Fibroblast of lung (primary cell): ENCODE results near the gene MTA1. TPM values are rescaled to one million over a fixed set of nuclear protein-coding genes. Genes with fewer than 3 reads are reported as not detected.

Source experiments
- DNase-seq, 2 donors: peaks; one replicate each; pipeline versions ENCODE4 v3.0.0 to v3.0.0-alpha.2; 2010; ENCODE audit warnings: low read depth in 2 of 2
- H2AFZ ChIP-seq: 2 replicates; pipeline ENCODE4 v1.5.1; 2012; ENCODE audit warnings: low read length, control low read depth, inconsistent platforms
- H3K27ac ChIP-seq: 2 replicates; pipeline ENCODE4 v1.5.1; 2011; ENCODE audit warnings: low read length, control low read depth; ENCODE audit not compliant: insufficient read depth
- H3K27me3 ChIP-seq: 2 replicates; pipeline ENCODE4 v1.5.1; 2011; ENCODE audit warnings: mild to moderate bottlenecking, low read length; ENCODE audit not compliant: control insufficient read depth, insufficient read depth
- H3K36me3 ChIP-seq: 2 replicates; pipeline ENCODE4 v1.5.1; 2011; ENCODE audit warnings: low read length; ENCODE audit not compliant: control insufficient read depth, insufficient read depth
- H3K4me1 ChIP-seq: 2 replicates; pipeline ENCODE4 v1.5.1; 2011; ENCODE audit warnings: low read length; ENCODE audit not compliant: control insufficient read depth, insufficient read depth; ENCODE audit errors: extremely low read depth
- H3K4me2 ChIP-seq: 2 replicates; pipeline ENCODE4 v1.5.1; 2011; ENCODE audit warnings: low read length, control low read depth; ENCODE audit not compliant: insufficient read depth; ENCODE audit errors: extremely low read depth
- H3K4me3 ChIP-seq, 4 experiments: fragments of 200-600 bp in 1 of 4; sonication (generic) in 1 of 4; replicated peaks in 1 of 4; 2 replicates each; pipeline ENCODE4 v1.5.1; 2011 to 2016; ENCODE audit warnings: low read length in 4 of 4, low read depth in 3 of 4, mild to moderate bottlenecking in 3 of 4, control low read depth in 2 of 4, inconsistent platforms in 1 of 4, mixed read lengths in 1 of 4; ENCODE audit not compliant: insufficient read depth in 1 of 4; ENCODE audit errors: control extremely low read depth in 1 of 4
- H3K79me2 ChIP-seq: 2 replicates; pipeline ENCODE4 v1.5.1; 2012; ENCODE audit warnings: mild to moderate bottlenecking, low read length, inconsistent platforms; ENCODE audit not compliant: control insufficient read depth, insufficient read depth
- H3K9ac ChIP-seq: 2 replicates; pipeline ENCODE4 v1.5.1; 2011; ENCODE audit warnings: mild to moderate bottlenecking, low read length, control low read depth; ENCODE audit not compliant: insufficient read depth
- H3K9me3 ChIP-seq: 2 replicates; pipeline ENCODE4 v1.5.1; 2012; ENCODE audit warnings: low read depth, low read length; ENCODE audit not compliant: control insufficient read depth, insufficient read depth
- H4K20me1 ChIP-seq: 2 replicates; pipeline ENCODE4 v1.5.1; 2011; ENCODE audit warnings: low read length; ENCODE audit not compliant: control insufficient read depth, insufficient read depth; ENCODE audit errors: extremely low read depth
- CTCF ChIP-seq, 2 donors: IDR thresholded peaks in 1 of 2; conservative IDR thresholded peaks in 1 of 2; 1 replicate in 1 of 2; 2 replicates in 1 of 2; pipeline ENCODE4 v1.5.1; 2011 to 2012; ENCODE audit warnings: low read length in 2 of 2, control low read depth in 1 of 2, inconsistent platforms in 1 of 2, low read depth in 1 of 2, mild to moderate bottlenecking in 1 of 2
- EZH2 ChIP-seq: IDR thresholded peaks from 2 replicates; pipeline ENCODE4 v1.5.1; 2012; ENCODE audit warnings: low read length, control low read depth, mild to moderate bottlenecking; ENCODE audit errors: missing control alignments
- polyA plus RNA-seq, 2 donors: library from polyadenylated mRNA; depleted of rRNA in 1 of 2; stranded (reverse) in 1 of 2; unstranded in 1 of 2; fragments of >200 nt; gene quantifications; 2 replicates each; pipeline ENCODE4 v1.2.1, GENCODE V29; 2011 to 2012; ENCODE audit warnings: missing spikeins in 1 of 2
- total RNA-seq: library from RNA; depleted of rRNA; stranded (reverse); fragments of >200 nt; gene quantifications from 2 replicates; pipeline ENCODE4 v1.2.1, GENCODE V29; 2014

The MTA1 gene
- total and polyA plus RNA-seq, 2 donors (not counting 1 experiment from before 2014, with no cell fraction given) = 28.6 to 29.7 TPM

DNA sequence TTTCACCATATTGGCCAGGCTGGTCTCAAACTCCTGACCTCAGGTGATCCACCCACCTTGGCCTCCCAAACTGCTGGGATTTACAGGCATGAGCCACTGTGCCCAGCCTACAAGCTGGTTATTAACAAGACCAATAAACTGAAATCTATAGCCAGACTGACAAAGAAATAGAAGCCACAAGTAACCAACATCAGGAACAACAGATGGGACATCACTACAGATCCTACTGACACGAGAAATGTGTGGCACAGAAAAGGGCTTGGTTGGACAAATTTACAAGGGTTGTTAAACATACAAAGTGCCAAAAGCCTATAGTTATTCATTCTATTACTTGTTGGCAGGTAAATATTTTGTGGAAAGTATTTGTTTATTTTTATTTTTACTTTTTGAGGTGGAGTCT is 11.6 kb downstream of the MTA1 start:
- no peaks in the 10 kb centered on the region for H3K4me1 ChIP-seq
- no peak for DNase-seq
- no peaks in the 10 kb centered on the region for H3K9me3 ChIP-seq
- no peaks in the 10 kb centered on the region for H4K20me1 ChIP-seq
- no peak overlapping the region for H2AFZ ChIP-seq
- H3K36me3 ChIP-seq = peaks cover 3% of the 10 kb centered on the region
- TF ChIP-seq CTCF (conservative IDR thresholded peaks at IDR 0.05 in 1 of 2, IDR thresholded peaks at IDR 0.05 in 1 of 2; ENCODE audit: low read depth in 1 of 2, low read length in 2 of 2) = no peak
- TF ChIP-seq EZH2 = no peak
- H3K4me2 ChIP-seq = no peak overlapping the region
- no peak overlapping the region for H3K9ac ChIP-seq
- H3K79me2 ChIP-seq = peaks cover 67% of the 10 kb centered on the region
- H3K4me3 ChIP-seq = no peak overlapping the region
- no peak overlapping the region for H3K27ac ChIP-seq
- H3K27me3 ChIP-seq = no peaks in the 10 kb centered on the region

DNA sequence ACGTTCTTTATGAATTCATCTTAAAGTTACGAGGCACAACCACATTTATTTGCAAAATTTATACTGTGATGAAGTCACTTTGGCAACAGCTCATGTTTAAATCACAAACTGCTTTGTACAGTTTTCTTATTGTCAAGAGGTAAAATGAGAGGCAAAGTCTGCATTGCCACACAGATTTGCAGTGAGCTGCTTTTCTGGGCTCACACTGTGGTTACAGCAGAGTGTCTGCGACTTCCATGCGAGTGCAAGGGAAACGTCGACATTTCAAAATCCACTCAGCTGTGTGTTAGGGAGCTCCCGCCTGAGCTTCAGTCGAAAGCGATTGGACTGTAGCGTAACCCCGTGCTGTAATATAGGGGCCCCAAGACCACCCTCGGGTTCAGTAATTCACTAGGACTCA is 13.0 kb downstream of the MTA1 start:
- Histone ChIP-seq H3K4me1 (no peaks in the 10 kb centered on the region), H3K36me3 (peaks cover 4% of the 10 kb centered on the region), H3K4me3 (no peak overlapping the region), H3K9me3 (no peaks in the 10 kb centered on the region), H3K27ac (no peak overlapping the region), H2AFZ (no peak overlapping the region), H3K4me2 (no peak overlapping the region), H3K79me2 (peaks cover 68% of the 10 kb centered on the region), H3K27me3 (no peaks in the 10 kb centered on the region), H3K9ac (no peak overlapping the region), H4K20me1 (no peaks in the 10 kb centered on the region)
- TF ChIP-seq CTCF (conservative IDR thresholded peaks at IDR 0.05 in 1 of 2, IDR thresholded peaks at IDR 0.05 in 1 of 2; ENCODE audit: low read depth in 1 of 2, low read length in 2 of 2) (no peak), EZH2 (no peak)
- DNase-seq = no peak

GRCh38 chr14:105433161-105433605 is 13.6 kb downstream of the MTA1 start:
- H3K27ac ChIP-seq = no peak overlapping the region
- H3K9me3 ChIP-seq = no peaks in the 10 kb centered on the region
- no peaks in the 10 kb centered on the region for H4K20me1 ChIP-seq
- H3K79me2 ChIP-seq = peaks cover 69% of the 10 kb centered on the region
- H3K36me3 ChIP-seq = peaks cover 4% of the 10 kb centered on the region
- H3K9ac ChIP-seq = no peak overlapping the region
- no peak overlapping the region for H2AFZ ChIP-seq
- no peaks in the 10 kb centered on the region for H3K4me1 ChIP-seq
- no peak for DNase-seq
- no peaks in the 10 kb centered on the region for H3K27me3 ChIP-seq
- no peak overlapping the region for H3K4me2 ChIP-seq
- TF ChIP-seq CTCF (conservative IDR thresholded peaks at IDR 0.05 in 1 of 2, IDR thresholded peaks at IDR 0.05 in 1 of 2; ENCODE audit: low read depth in 1 of 2, low read length in 2 of 2) (no peak), EZH2 (no peak)
- no peak overlapping the region for H3K4me3 ChIP-seq
